ENCODE measurements around the gene CDHR5. TPM values are rescaled to one million over a fixed set of nuclear protein-coding genes. Genes with fewer than 3 reads are reported as not detected.

The CDHR5 gene
- total RNA-seq, 1 experiment from 2014 or later = not detected

DNA sequence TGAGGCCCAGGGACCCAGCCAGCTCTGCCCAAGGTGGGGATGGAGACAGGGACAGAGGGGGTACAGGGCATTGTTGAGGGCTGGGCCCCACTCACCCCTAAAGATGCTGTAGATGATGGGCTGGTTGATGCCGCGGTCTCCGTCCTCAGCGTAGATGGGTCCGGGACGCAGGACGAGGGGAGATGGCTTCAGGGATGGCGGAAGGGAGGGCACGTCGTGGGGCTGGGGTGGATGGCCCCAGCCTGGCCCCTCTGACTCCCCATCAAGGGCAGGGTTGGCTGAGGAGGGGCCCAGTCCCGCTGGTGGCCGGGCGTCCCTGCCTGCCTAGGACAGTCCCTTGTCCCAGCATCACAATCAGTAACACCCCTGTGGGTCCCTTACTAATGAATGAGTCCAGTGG, 4.6 kb downstream of the CDHR5 start:
- Mint-ChIP-seq H3K27me3 (ENCODE audit: insufficient read depth, unreplicated experiment) (no peaks in the 10 kb centered on the region), H3K36me3 (ENCODE audit: insufficient read depth, unreplicated experiment) (peaks cover 13% of the 10 kb centered on the region), H3K9me3 (ENCODE audit: unreplicated experiment) (no peaks in the 10 kb centered on the region), H3K27ac (ENCODE audit: low read depth, unreplicated experiment) (no peak overlapping the region), H3K4me1 (ENCODE audit: insufficient read depth, unreplicated experiment) (no peaks in the 10 kb centered on the region), H3K4me3 (ENCODE audit: unreplicated experiment) (no peak overlapping the region)
- POLR2A ChIA-PET = no interaction called here
- no peak for DNase-seq (ENCODE audit: unreplicated experiment)
- TF ChIP-seq, protein P1, sequence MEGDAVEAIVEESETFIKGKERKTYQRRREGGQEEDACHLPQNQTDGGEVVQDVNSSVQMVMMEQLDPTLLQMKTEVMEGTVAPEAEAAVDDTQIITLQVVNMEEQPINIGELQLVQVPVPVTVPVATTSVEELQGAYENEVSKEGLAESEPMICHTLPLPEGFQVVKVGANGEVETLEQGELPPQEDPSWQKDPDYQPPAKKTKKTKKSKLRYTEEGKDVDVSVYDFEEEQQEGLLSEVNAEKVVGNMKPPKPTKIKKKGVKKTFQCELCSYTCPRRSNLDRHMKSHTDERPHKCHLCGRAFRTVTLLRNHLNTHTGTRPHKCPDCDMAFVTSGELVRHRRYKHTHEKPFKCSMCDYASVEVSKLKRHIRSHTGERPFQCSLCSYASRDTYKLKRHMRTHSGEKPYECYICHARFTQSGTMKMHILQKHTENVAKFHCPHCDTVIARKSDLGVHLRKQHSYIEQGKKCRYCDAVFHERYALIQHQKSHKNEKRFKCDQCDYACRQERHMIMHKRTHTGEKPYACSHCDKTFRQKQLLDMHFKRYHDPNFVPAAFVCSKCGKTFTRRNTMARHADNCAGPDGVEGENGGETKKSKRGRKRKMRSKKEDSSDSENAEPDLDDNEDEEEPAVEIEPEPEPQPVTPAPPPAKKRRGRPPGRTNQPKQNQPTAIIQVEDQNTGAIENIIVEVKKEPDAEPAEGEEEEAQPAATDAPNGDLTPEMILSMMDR (IDR thresholded peaks at IDR 0.05; ENCODE audit: unreplicated experiment) = no peak
- CTCF ChIA-PET = no interaction called here
- BruUV-seq (replicated peaks) = no TSS peak
- intact Hi-C loops (cut with micrococcal nuclease) = no loop called here

DNA sequence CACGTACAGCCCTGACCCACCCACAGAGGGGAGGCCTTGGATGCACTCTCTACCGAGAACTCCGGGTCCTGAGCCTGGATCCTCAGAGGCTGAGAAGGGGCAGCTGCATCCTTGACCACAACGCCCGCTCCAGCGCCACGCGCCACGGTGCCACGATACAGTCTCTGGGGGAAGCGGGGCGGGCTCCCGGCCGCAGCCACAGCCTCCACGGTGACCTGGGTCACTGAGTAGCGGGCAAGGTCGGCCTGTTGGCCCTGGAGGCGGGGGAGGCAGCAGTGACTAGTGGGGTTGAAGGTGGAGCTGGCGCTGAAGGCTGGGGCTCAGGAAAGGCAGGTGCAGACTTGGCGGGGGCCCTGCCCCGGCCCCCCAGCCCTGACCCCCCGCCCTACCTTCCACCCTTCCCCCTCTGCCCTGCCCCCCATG, 5.1 kb downstream of the CDHR5 start:
- H3K27ac Mint-ChIP-seq (ENCODE audit: low read depth, unreplicated experiment) = no peak overlapping the region
- no peak for DNase-seq (ENCODE audit: unreplicated experiment)
- no peaks in the 10 kb centered on the region for H3K4me1 Mint-ChIP-seq (ENCODE audit: insufficient read depth, unreplicated experiment)
- peaks cover 13% of the 10 kb centered on the region for H3K36me3 Mint-ChIP-seq (ENCODE audit: insufficient read depth, unreplicated experiment)
- BruUV-seq (replicated peaks) = no TSS peak
- TF ChIP-seq, protein P1 (IDR thresholded peaks at IDR 0.05; ENCODE audit: unreplicated experiment) = no peak
- H3K27me3 Mint-ChIP-seq (ENCODE audit: insufficient read depth, unreplicated experiment) = no peaks in the 10 kb centered on the region
- H3K9me3 Mint-ChIP-seq (ENCODE audit: unreplicated experiment) = no peaks in the 10 kb centered on the region
- POLR2A ChIA-PET = no interaction called here
- H3K4me3 Mint-ChIP-seq (ENCODE audit: unreplicated experiment) = no peak overlapping the region
- CTCF ChIA-PET = no interaction called here
- intact Hi-C loops (cut with micrococcal nuclease) = loop anchor here (10.0 kb wide), 1 partner anchor 55 kb away; the partner anchor contains the start of genes LMNTD2 and RASSF7

DNA sequence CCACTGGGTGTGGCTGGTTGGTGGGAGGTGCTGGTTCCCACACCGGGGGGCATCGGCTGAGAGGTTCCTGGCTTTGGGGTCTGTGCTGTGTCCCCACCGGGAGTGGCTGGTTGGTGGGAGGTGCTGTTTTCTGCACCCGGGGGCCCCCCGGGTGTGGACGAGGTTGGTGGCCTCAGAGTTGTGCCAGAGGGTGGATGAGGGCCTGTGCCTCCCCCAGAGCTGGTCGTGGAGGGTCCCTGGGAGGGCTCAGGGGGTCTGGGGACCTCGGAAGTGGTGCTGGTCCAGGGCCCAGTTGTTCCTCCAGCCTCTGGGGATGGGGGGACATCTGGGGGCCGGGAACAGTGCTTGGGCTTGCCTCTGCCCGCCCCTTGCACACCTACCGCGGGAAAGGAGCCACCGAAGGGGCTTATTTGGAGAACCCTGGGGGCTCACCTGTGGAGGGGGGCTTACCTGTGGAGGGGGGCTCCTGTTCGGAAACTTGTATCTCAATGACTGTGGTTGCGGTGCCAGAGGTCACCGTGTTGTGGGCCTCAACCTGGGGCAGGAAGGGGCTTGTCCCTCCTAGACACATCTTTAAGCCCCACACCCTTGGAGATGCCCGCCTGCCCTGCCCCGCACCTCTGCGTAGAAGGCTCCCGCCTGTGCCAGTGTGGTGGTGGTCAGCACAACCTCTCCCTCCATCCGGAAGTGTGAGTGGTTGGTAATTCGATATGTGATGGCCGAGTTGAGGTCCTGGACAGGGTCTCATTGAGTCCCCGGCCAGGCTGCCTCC, 5.7 kb downstream of the CDHR5 start:
- intact Hi-C loops (cut with micrococcal nuclease) = loop anchor here (10.0 kb wide), 1 partner anchor 54 kb away; the partner anchor contains the start of genes LMNTD2 and RASSF7
- DNase-seq (ENCODE audit: unreplicated experiment) = no peak
- Mint-ChIP-seq H3K9me3 (ENCODE audit: unreplicated experiment) (no peaks in the 10 kb centered on the region), H3K27me3 (ENCODE audit: insufficient read depth, unreplicated experiment) (no peaks in the 10 kb centered on the region), H3K4me3 (ENCODE audit: unreplicated experiment) (no peak overlapping the region), H3K36me3 (ENCODE audit: insufficient read depth, unreplicated experiment) (peaks cover 17% of the 10 kb centered on the region), H3K4me1 (ENCODE audit: insufficient read depth, unreplicated experiment) (peaks cover 6% of the 10 kb centered on the region), H3K27ac (ENCODE audit: low read depth, unreplicated experiment) (no peak overlapping the region)
- no TSS peak for BruUV-seq (replicated peaks)
- TF ChIP-seq, protein P1 (IDR thresholded peaks at IDR 0.05; ENCODE audit: unreplicated experiment) = no peak
- POLR2A ChIA-PET = no interaction called here
- CTCF ChIA-PET = no interaction called here

DNA sequence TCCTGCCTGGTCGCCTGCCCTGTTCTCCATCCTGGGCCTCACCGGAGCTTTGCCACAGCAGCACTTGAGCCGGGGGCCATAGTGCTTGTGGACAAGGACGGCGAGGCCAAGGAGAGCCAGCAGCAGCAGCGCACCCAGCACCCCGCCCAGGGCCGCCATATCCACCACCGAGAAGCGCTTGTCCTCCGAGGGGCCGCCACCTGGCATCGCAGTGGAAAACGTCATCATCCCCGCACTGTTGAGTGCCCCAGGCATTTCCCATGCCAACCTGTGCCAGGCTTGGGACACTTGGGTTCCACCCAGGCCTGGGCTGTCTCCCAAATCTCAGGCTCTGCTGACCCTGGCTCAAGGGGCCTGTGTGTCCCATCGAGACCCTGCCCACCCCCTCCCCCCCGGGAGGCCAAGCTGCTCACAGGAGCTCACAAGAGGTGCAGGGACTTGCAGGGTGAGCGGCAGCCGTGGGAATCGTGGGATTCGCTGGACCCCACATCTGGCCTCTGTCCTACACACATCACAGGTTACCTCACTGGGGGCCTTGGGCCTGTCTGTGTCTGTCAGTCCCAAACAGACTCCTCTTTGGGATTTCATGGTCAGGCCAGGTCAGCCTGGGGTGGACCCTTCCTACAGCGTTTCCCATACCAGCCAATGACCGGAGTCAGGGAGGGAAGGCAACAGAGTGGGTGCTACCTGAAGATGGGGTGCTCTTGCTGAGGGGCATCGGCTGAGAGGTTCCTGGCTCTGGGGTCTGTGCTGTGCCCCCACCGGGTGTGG, 6.7 kb downstream of the CDHR5 start:
- no peak overlapping the region for H3K4me3 Mint-ChIP-seq (ENCODE audit: unreplicated experiment)
- peaks cover 6% of the 10 kb centered on the region for H3K4me1 Mint-ChIP-seq (ENCODE audit: insufficient read depth, unreplicated experiment)
- no peaks in the 10 kb centered on the region for H3K27me3 Mint-ChIP-seq (ENCODE audit: insufficient read depth, unreplicated experiment)
- ChIA-PET POLR2A (interaction anchor here (0.6 kb wide), 1 partner anchor 322 kb away, joined by 4 read pairs; no protein-coding TSS in a partner anchor), CTCF (no interaction called here)
- BruUV-seq (replicated peaks) = no TSS peak
- intact Hi-C loops (cut with micrococcal nuclease) = loop anchor here (10.0 kb wide), 1 partner anchor 53 kb away; the partner anchor contains the start of genes LMNTD2 and RASSF7
- H3K27ac Mint-ChIP-seq (ENCODE audit: low read depth, unreplicated experiment) = no peak overlapping the region
- no peaks in the 10 kb centered on the region for H3K9me3 Mint-ChIP-seq (ENCODE audit: unreplicated experiment)
- TF ChIP-seq, protein P1 (IDR thresholded peaks at IDR 0.05; ENCODE audit: unreplicated experiment) = no peak
- peaks cover 25% of the 10 kb centered on the region for H3K36me3 Mint-ChIP-seq (ENCODE audit: insufficient read depth, unreplicated experiment)
- DNase-seq (ENCODE audit: unreplicated experiment) = no peak

Measured in MCF 10A (cell line).